GM12878 (cell line): Measurements from ENCODE around the gene IBA57.

Experiments
- ASH2L ChIP-seq: fragments of 300-600, 200-600 bp; sonication (generic); IDR thresholded peaks from 2 replicates; pipeline ENCODE4 v1.6.1; 2017; ENCODE audit warnings: low read depth, mild to moderate bottlenecking, borderline replicate concordance
- CTCF ChIP-seq, 3 experiments: IDR thresholded peaks in 2 of 3; conservative IDR thresholded peaks in 1 of 3; 2 replicates each; pipeline ENCODE4 v1.5.1; 2011; ENCODE audit warnings: low read depth in 3 of 3, low read length in 3 of 3, mild to moderate bottlenecking in 3 of 3, control low read depth in 2 of 3, moderate library complexity in 2 of 3, inconsistent platforms in 1 of 3, mixed read lengths in 1 of 3; ENCODE audit not compliant: control insufficient read depth in 2 of 3, insufficient read depth in 1 of 3; ENCODE audit errors: extremely low read depth in 1 of 3
- EP300 ChIP-seq, 2 experiments: fragments of 150-350 bp in 1 of 2; IDR thresholded peaks; 2 replicates each; pipeline ENCODE4 v1.6.1; 2011 to 2012; ENCODE audit warnings: low read depth in 2 of 2, low read length in 2 of 2, borderline replicate concordance in 1 of 2, improper control_type of control experiment in 1 of 2, inconsistent platforms in 1 of 2; ENCODE audit not compliant: control insufficient read depth in 1 of 2
- FOXK2 ChIP-seq: fragments of 450-650 bp; IDR thresholded peaks from 2 replicates; pipeline ENCODE4 v1.6.1; 2017; ENCODE audit warnings: mild to moderate bottlenecking, moderate library complexity
- FOXM1 ChIP-seq: IDR thresholded peaks from 2 replicates; pipeline ENCODE4 v1.6.1; 2012; ENCODE audit warnings: low read depth, mild to moderate bottlenecking, inconsistent platforms, low read length, moderate library complexity
- GABPA ChIP-seq: IDR thresholded peaks from 2 replicates; pipeline ENCODE4 v1.6.1; 2014; ENCODE audit warnings: antibody characterized with exemption, low read depth, mild to moderate bottlenecking, inconsistent platforms
- MEF2A ChIP-seq: IDR thresholded peaks from 2 replicates; pipeline ENCODE4 v1.6.1; 2011; ENCODE audit warnings: low read depth, mild to moderate bottlenecking, low read length, moderate library complexity; ENCODE audit not compliant: insufficient read depth
- PKNOX1 ChIP-seq: fragments of 450-650 bp; IDR thresholded peaks from 2 replicates; pipeline ENCODE4 v1.6.1; 2016; ENCODE audit warnings: mild to moderate bottlenecking
- POLR2A ChIP-seq: IDR thresholded peaks from 2 replicates; pipeline ENCODE4 v1.6.1; 2011; ENCODE audit warnings: low read depth, mild to moderate bottlenecking, low read length
- POLR2AphosphoS5 ChIP-seq: IDR thresholded peaks from 2 replicates; pipeline ENCODE4 v1.6.1; 2011; ENCODE audit warnings: mild to moderate bottlenecking, low read length, inconsistent platforms
- TAF1 ChIP-seq: IDR thresholded peaks from 2 replicates; pipeline ENCODE4 v1.6.1; 2011; ENCODE audit warnings: mild to moderate bottlenecking, low read depth, low read length, borderline replicate concordance

- TF ChIP-seq POLR2A (no peak), TAF1 (no peak), CTCF (IDR thresholded peaks at IDR 0.05 in 2 of 3, conservative IDR thresholded peaks at IDR 0.05 in 1 of 3; ENCODE audit: control insufficient read depth in 2 of 3, extremely low read depth in 1 of 3, insufficient read depth in 1 of 3, low read depth in 3 of 3, low read length in 3 of 3) (no peak), MEF2A (no peak), POLR2AphosphoS5 (no peak), FOXK2 (no peak), PKNOX1 (no peak), EP300 (IDR thresholded peaks at IDR 0.05; ENCODE audit: borderline replicate concordance in 1 of 2, control insufficient read depth in 1 of 2, low read depth in 2 of 2, low read length in 2 of 2) (no peak), ASH2L (no peak), FOXM1 (no peak), GABPA (no peak)
These were observed 3.7 kb downstream of the IBA57 start for GRCh38 chr1:228169345-228169744.
